Liver (tissue), 3 donors: ENCODE results near the gene TCF7L2.

Experiments
- CTCF ChIP-seq: fragments of 150-350 bp; IDR thresholded peaks from 2 replicates; pipeline ENCODE4 v1.5.1; 2017; ENCODE audit warnings: improper control_type of control experiment, low read depth, low read length; ENCODE audit not compliant: missing input control
- GABPA ChIP-seq, 2 donors: IDR thresholded peaks in 1 of 2; conservative IDR thresholded peaks in 1 of 2; 2 replicates each; pipeline ENCODE4 v1.6.1; 2016; ENCODE audit warnings: antibody characterized with exemption in 2 of 2, mild to moderate bottlenecking in 1 of 2, moderate library complexity in 1 of 2
- REST ChIP-seq: IDR thresholded peaks from 2 replicates; pipeline ENCODE4 v1.6.1; 2016; ENCODE audit warnings: antibody characterized with exemption, mild to moderate bottlenecking
- TAF1 ChIP-seq: conservative IDR thresholded peaks from 2 replicates; pipeline ENCODE4 v1.6.1; 2016; ENCODE audit warnings: antibody characterized with exemption, mild to moderate bottlenecking
- donor health status: healthy.
- donor health status: healthy.

- no peak for TF ChIP-seq CTCF
- TF ChIP-seq GABPA (IDR thresholded peaks at IDR 0.05 in 1 of 2, conservative IDR thresholded peaks at IDR 0.05 in 1 of 2): no peak
- TF ChIP-seq TAF1: no peak
- no peak for TF ChIP-seq REST
These were observed 198.2 kb downstream of the TCF7L2 start for GRCh38 chr10:113148071-113148825.
